ENCODE measurements around the gene MACROH2A1.

Gene MACROH2A1

DNA sequence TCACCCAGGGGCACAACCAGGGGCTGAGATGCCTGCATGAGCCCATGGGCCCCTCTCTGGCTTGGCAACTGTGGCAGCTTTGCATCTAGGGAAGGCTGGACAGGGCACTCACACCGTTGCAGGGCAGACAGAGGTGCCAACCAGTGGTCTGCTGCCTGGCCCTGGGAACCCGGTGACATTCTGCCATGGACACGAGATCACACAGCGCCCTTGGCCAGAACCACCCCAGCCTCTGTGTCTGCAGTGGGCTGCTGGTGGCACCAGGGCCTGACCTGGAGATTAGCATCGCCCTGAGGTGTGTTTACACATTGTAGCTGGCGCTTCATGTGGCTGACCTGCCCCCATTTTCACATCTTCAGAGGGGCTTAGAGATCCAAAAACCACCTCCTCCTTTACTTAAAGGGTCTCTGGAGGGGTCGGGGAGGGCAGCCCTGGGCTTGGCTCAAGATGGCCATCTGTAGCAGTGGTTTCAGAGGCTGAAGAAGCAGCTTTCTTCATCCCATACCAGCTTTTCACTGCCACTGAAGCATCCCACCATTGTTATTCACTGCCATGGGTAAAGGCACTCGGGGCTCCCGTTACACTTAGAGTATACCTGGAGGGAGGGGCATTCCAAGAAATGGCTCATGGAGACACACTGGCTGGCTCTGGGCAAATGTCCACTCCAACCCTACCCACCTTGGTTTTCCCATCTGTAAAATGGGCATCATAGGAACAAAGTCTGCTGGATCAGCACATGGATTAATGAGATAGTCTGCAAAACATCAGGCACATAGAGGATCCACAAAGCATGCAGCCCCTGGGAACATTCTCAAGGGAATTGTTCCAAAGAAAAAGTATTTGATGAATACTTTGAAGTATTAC, 36.7 kb upstream of the MACROH2A1 start:
- DNase-seq, result no peak

DNA sequence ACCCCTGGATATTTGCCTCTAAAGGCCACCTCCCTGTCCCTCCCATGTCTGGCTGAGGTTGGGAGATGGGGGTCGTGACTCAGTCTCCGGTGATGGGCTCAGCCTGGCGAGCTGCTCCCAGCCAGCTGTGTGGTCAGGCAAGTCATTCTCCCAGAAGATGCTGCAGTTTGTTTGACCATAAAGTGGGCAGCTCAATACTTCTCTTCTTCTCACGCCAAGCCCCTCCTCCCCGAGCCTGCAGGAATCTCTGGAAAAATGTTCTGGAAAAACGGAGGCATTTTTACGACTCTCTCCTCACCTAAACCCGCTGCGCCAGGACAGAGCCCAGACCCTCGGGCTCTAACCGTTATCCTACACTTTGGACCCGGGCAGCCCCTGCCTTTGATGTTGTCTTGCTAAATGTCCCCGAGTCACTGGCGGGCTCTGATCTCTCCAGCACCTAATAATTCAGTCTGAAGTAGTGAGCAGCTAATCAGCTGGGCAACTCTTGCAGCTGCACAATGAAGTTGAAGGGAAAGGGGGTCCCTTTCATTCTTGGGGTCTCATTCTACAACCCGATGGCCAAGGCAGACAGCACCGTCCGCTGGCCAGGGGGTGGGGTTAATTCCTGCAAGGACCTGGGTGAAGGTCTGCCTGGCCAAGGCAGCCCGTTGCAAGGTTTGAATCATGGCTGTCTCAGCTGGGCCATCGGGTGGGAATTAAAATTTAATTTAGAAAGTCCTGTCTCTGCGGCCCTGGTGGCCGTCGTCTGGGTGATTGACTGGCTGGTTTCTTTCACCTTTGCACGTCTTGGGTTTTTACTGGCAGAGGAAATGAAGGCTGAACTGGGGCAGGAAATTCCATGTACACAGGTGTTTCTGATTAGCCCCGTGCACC, 35.8 kb upstream of the MACROH2A1 start:
- no peak for DNase-seq

DNA sequence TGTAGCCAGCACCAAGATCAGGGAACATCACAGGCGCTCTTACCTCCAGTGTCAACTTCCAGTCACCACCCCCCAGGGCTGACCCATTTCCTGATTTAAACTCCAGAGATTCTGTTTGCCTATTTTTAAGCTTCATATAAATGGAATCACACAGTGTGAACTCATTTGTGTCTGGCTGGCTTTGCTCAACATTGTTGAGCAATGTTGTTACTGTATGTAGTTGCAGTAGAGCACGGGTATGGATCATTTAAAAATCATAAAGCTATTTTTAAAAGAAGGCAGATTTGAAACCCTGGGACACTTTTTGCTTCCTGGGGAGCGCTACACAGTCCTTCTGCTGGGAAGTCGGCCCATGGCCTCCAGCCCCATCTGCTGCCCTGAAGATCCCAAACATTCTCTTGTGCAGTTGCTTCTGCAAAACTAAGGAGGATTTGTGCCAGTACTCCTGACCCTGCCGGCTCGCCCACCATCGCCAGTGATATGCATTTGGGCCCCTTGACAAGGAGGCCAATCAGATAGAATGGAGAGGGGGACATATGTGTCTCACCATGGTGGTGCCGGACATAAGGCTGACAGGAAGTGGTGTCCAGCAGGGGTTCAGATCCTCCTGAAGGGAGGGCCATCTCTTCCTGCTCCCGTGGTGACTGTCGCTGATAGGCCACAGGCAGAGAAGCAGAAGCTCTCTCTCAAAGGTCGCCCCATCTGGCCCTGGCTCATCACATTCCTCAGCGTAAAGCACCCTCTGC, 34.8 kb upstream of the MACROH2A1 start:
- no peak for DNase-seq

DNA sequence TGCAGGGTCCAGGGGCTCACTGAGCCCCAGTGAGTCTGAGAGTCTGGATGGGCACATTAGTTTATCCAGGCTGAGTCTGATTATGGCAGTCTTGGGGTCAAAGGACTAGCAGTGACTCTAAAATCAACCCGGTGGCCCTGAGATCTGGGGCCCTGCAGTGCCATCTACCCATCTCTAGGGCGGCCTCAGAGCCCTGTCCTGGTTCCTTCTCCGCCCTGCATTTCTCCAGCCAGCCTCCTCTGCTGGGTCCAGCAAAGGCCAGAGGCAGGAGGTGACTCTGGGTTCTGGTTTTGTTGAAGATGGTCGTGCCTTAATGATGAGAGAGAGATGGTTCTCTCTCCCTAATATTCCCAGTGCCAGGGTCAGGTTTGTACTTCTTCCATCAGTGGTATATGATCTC, 33.1 kb upstream of the MACROH2A1 start:
- DNase-seq, result no peak

DNA sequence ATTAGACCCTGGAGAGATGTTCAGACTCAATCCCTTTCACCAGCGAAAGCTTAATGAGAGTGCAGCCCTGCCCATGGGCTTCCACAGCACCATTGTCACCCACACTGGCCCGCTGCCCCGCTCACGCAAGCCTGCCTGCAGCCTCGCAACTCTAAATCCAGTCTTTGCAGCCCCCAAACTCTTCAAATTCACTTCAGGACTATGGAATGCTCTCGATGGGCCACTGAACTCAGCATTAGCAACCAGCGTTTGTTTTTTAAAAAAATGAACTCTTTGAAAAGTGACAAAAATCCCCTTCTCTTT, 31.1 kb upstream of the MACROH2A1 start:
- DNase-seq, result no peak

DNA sequence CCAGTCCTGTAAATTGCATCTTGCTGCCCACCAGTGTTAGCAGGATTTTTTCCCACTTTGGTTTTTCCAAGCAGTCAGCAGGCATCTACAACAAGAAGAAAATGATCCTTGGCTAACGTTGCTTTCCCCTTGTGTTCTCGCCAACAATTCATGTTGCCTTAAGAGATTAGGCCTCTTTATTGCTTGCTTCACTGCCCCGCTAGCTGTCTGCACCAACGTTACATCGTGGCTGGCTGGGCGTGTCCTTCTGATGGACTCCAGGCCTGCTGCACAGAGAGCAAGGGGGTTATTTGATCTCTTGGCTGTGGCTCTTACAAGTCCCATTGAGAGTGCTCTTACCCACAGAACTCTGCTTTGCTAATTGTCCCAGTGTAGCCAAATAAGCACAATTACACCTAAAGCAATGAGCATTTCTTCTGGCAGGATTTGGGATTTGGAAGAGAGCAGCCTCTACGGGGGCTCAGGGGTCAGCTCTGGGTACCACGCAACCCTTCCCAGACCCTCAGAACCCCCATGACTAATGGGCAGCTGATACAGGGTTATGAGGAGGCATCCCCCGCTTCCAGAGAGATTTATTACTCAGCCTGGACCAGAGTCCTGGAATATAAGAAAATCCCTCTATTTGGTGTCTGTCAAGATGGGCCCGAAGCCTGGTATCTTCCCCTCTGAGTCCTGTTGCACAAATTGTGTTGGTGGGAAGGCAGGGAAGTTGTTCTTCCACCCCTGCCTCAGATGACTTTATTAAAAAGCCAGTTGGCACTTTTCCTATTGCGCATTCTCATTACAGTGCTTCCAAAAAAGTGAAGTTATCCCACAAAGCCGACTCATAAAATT, 30.5 kb upstream of the MACROH2A1 start:
- DNase-seq, result no peak

DNA sequence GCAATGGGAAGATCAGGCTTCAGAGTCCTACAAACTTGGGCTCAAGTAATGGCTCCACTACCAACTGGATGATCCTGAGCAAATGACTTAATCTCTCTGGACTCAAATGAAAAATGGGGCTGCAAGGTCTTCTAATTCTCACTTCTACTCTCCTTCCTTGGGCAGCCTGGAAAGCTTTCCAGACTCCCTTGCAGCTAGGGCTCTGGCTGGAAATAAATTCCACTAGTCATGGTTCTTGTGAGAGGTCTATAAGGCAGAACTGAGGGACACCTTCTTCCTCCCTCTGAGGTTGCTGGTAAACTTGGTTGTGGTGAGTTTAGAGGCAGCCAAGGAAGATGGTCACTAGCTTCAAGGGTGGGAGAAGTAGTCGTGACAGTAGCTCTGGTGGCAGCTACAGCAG, 29.6 kb upstream of the MACROH2A1 start:
- no peak for DNase-seq

DNA sequence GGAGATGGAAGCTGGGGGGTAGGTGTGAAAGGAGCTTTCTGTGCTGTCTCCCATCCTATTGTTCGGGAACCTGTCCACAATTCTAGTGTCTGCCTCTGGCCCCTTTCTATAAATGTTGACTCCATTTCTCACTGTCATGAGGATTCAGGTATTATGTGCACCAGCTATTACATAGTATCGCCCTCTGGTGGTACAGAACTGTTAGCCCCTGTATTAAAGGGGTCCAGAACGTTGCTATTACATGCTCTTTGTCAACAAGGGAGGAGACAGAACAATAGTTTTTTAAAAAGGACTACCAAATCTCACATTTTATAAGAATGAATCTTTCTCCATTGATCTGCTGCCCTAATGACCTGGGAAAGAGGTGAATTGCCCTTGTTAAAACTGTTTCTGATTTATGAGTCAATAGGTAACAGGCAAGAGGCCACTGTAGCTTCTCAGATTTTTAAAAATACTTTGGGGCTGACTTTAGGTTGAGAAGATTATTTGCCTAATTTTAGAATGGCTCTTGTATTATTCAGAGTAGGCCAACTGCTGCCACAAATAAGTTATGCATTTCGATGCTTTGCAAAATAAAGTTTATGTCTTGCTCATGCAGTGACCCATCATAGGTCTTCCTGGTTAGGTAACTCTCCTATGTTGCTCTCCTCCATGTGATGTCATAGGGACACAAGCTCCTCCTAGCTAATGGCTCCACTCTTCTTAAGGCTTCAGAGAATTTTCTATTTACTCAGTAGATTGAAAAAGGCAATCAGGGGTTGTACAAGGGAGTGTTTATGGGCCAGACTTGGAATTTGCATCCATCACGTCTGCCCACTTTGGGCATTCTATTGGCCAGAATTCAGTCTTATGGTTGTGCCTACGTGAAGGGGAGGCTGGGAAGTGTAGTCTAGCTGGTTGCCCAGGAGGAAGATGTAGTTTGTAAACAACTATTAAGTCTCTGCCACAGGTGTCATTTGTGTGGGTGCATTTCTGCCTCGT, 27.4 kb upstream of the MACROH2A1 start:
- DNase-seq, result peak; percentile 72

DNA sequence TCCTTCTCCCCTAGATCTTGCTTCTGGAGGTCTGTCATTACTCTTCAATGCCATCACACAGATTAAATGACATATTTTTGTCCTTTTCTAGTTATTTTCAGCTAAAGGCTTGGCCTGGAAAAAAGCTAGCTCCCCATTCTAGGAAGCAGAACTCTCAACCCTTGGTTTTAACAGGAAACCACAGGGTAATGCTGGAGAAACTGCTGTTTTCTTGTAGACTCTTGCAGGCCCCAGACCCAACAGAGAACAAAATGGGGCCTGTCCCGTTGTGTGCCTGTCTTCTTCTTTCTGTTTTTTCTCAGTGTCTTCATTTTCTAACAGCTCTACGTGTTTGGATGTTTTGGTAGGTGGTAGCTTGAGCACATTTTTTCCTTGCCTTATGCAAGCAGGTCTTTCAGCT, 26.6 kb upstream of the MACROH2A1 start:
- DNase-seq, result no peak

DNA sequence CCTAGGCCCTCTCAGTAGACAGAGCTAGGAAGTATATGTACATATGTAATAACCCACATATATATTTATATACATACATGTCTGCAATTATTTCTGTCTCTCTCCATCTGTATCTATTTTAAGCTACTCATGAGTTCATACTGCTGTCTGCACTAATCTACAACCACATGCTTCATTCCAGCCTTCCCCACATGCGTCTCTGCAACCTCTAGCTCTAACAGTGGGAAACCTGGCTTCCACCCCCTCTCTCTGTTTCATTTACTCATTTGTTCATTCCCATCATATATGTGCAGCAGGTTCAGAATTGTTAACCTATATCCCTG, 24.8 kb upstream of the MACROH2A1 start:
- DNase-seq, result no peak

DNA sequence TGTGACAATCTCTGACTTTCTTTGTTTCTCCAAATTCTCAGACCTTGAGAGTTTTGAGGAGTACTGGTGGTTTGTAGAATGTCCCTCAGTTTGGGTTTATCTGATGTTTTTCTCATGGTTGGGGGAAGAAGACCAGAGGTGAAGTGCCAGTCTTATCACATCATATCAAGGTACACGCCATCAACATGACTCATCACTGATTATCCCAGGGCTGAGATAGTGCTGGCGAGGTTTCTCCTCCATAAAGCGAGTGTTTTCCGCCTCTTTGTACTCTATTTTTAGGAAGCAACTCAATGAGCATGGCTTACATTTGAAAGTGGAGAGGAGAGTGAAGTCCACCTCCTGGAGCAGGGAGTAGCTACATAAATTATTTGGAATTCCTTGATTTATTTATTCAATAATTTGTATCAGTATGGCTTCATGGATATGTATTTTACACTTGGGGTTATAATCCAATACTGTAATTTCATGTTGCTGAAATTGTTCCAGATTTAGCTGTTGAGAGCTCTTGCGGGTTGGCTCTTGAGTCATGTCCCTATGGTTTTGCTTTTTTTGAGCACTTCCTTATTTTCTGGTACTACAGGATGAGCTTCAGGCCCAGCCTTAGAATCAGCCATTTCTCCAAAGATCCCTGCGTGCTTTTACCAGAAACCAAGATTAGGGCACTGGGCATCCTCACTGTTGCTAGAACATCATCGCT, 24.3 kb upstream of the MACROH2A1 start:
- no peak for DNase-seq

DNA sequence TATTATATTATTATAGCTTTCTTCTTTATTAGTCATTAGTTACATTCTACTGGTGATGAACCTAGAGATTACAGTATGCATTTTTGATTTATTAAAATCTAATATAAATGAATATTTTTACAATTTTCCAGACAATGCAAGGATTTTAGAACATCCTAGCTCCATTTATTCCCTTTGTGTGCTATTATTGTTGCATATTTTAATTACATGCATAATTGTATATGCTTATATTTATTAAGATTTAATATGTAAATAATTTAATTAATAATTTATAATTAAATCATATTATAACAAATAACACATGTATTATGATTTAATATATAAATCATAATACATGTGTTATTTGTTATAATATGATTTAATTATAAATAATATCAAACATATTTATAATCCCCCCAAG, 23.4 kb upstream of the MACROH2A1 start:
- no peak for DNase-seq

DNA sequence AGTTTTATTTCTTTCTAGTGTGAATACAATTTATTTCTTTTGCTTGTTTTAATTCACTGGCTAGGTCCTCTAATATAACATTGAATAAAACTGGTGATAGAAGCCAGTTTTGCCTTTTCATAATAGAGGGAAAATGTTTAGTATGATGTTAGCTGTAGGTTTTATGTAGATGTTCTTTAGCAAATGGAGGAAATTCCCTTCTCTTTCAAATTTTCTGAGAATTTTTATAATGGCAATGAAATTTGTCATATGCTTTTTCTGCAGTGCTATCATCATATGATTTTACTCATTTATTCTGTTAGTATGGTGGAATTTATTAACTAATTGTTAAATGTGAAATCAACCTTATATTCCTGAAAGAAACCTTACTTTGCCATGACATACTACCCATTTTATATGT, 18.1 kb upstream of the MACROH2A1 start:
- DNase-seq, result no peak

DNA sequence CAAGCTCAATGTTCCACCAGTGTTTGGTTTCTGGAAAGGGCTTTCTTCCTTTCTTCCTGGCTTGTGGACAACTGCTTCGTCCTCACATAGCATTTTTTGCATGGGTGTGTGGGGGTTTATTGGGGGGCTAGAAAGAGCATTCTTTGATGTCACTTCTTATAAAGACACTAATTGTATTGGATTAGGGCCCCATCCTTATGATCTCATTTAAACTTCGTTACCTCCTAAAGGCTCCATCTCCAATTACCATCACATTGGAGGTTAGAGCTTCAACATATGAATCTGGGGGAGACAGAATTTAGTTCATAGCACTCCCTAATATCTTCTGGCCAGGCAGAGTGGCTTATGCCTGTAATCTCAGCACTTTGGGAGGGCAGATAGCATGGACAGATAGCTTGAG, 6.1 kb upstream of the MACROH2A1 start:
- DNase-seq, result no peak

DNA sequence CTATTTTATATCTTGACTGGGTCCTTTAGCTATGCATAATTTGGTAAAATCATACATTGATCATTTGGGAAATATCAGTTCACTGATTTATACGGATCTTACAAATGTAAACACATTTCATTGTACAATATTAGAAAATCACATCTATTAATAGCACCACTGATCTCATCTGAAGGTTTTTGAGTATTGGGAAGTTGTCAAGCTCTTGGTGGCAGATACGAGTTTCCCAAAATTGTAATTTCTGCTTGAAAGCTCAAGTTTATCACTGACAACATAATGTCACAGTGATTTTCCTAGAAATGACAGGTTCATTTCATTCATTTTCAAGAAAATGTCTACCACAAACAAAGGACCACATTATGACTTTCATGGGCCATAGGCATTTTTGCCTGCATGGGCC, 3.0 kb upstream of the MACROH2A1 start:
- no peak for DNase-seq

DNA sequence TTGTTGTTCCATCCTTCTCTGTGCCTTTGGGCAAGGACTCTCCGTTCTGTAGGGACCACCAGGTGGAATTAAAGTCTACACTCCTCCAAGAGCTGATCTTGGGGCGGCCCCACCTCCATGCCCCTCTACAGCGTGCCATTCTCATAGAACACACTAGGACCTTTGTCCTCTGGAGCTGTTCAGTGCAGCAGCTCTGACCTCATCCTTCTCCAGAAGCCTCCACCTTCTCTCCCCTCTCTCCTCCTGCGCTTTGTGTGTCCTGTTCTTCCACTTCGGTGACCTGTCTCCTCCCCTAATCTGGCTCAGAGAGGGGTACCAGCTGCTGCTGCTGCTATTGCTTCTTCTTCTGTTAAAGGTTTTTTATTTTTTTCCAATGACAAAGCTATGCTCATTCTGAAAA, 1.8 kb upstream of the MACROH2A1 start:
- DNase-seq, result no peak

DNA sequence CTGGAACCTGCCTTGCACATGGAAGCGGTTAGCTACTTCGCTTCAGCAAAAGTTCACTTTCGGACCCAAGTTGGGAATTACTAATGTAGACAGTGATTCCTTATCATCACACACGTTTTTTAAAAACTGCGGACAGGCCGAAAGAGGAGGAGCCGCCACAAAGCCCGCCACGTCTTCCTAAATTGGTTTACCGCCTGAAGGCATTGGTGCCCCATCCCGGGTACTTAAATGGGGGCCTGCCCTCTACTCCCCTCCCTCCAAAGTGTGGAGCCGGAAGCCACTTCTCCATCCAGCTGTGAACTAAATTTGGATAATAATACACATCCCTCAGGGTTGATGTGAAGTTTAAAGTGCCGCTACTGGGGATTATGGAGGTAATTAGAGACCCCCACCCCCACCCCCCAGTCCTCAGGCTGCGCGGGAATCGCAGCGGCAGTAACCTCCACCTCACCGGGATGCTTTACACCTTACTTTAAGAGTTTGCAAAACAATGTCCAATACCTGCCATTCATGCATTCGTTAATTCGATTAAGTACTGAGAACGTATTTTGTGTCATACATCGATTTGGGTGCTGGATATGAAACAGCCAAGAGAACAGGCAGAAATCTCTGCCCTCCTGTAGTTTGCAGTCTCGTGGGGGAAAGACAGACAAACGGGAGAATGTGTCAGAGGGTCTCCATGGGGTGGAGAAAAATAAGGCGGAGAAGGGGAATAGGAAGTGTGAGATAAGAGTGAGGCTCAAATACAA, 937 bp upstream of the MACROH2A1 start:
- no peak for DNase-seq

DNA sequence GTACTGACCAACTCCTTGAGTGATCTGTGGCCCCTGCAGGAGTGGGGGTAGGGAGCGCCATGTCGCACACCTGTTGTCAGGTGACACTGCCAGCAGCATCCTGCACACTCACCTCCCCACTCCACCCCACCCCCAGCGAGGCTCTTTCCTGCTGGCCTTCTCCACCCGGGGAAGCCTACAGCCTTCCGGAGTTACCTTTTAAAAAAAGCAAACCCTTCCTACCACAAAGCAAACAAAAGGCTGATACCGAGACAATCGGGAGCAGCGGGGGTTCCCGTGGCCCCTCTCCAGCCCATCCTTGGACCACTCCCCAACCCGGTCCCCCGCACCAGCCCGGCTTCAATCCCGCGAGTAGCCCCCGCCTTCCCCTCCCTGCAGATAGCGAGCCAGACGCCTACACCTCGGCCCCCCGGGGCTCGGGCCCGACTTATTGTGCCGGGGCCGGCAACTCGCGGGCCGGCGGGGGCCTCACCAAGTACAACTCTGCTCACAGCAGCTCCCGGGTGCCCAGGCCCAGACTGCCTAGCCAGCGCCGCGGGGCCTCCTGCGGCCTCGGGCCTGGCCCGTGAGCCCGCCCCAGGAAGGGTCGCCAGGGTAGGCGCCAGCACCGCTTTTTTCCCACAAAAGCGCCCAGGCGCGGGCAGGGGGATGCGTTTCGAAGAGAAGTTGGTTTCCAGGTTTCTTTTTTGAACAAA, 724 bp downstream of the MACROH2A1 start:
- DNase-seq, result peak; percentile 87

DNA sequence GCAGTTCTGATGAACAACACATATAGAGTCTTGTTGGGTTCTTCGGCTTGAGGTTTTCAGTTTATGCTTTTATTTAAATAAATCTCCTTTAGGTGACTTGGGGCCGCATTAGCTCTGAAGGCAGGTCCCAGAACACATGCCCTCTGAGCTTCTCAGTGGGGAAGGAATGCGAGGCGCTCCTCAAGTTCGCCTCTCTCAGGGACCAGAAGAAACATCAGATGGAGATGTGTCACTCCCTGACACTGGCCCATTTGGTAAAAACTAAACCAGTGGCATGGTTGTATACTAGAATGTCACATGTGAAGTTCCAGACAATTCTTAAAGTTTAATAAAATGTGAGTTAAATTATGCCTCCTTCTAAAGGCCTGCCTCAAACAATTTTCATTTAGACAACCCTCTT, 1.9 kb downstream of the MACROH2A1 start:
- DNase-seq, result no peak

All from COR-L47 (cell line).